ENCODE results near the gene RUVBL2.

GRCh38 chr19:49020342-49020741 is 26.7 kb downstream of the RUVBL2 start:
- TF ChIP-seq POLR2AphosphoS5 (IDR thresholded peaks at IDR 0.05) (no peak), POLR2A (IDR thresholded peaks at IDR 0.05) (no peak), EP300 (IDR thresholded peaks at IDR 0.05) (no peak)
- TF ChIP-seq, protein P1, sequence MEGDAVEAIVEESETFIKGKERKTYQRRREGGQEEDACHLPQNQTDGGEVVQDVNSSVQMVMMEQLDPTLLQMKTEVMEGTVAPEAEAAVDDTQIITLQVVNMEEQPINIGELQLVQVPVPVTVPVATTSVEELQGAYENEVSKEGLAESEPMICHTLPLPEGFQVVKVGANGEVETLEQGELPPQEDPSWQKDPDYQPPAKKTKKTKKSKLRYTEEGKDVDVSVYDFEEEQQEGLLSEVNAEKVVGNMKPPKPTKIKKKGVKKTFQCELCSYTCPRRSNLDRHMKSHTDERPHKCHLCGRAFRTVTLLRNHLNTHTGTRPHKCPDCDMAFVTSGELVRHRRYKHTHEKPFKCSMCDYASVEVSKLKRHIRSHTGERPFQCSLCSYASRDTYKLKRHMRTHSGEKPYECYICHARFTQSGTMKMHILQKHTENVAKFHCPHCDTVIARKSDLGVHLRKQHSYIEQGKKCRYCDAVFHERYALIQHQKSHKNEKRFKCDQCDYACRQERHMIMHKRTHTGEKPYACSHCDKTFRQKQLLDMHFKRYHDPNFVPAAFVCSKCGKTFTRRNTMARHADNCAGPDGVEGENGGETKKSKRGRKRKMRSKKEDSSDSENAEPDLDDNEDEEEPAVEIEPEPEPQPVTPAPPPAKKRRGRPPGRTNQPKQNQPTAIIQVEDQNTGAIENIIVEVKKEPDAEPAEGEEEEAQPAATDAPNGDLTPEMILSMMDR (IDR thresholded peaks at IDR 0.05) = no peak

Data from gastroesophageal sphincter (tissue), 3 donors.